ENCODE measurements around the gene ALMS1. TPM values are rescaled to one million over a fixed set of nuclear protein-coding genes. Genes with fewer than 3 reads are reported as not detected.

ALMS1 gene
- total RNA-seq, 1 experiment from 2014 or later = 19.5 TPM

DNA sequence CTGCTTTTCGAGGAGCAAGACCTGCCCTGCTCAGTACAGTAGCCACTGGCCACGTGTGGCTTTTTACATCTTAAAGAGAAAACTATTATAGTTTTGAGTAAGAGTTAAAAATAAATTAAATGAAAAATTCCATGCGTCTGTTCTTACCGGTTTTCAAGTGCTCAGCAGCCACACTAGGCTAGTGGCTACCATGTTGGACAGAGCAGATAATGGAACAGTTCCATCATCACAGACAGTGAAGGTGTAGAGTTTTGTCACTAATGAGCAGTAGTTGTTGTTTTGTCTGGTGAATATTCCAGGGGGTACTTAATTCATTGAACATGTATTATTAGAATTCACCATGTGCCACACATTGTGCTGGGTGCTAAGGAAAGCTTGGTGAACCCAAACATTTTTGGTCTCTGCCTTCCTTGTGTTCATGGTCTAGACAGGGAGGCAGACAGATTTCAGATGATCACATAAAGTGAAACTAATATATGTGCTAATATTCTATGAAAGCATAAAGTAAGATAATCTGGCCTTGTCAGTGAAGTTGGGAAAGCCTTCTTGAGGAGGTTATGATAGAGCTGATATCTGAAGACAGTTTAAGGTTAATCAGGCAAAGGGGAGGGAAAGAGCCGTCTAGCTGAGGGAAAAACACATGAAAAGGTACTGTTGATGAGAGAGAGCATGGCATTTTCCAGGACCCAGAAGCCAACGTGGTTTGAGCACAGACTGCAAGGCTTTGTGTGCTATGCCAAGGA is 1.4 kb downstream of the ALMS1 start:
- intact Hi-C loops (cut with micrococcal nuclease; ENCODE audit: unreplicated experiment) = no loop called here
- Histone ChIP-seq H3K9me3 (ENCODE audit: control insufficient read depth, insufficient read depth, low read depth, low read length) (no peaks in the 10 kb centered on the region), H3K27ac (ENCODE audit: low read length) (peak overlapping the region; percentile 94), H3K4me3 (ENCODE audit: low read depth in 2 of 2, low read length in 2 of 2) (peak overlapping the region; percentile 95 to 99), H3K36me3 (ENCODE audit: control insufficient read depth, insufficient read depth, low read length) (no peaks in the 10 kb centered on the region), H3K4me1 (ENCODE audit: control insufficient read depth, insufficient read depth, low read length) (peaks cover 10% of the 10 kb centered on the region), H3K27me3 (ENCODE audit: control insufficient read depth, insufficient read depth, low read length) (peaks cover 4% of the 10 kb centered on the region; the same call in 1 of the 2 replicates)
- ATAC-seq (no peak), DNase-seq (ENCODE audit: low read depth, low spot score) (no peak)
- TF ChIP-seq POLR2AphosphoS5 (IDR thresholded peaks at IDR 0.05; ENCODE audit: low read depth, low read length) (no peak), REST (IDR thresholded peaks at IDR 0.05; ENCODE audit: insufficient read depth in 1 of 2, low read depth in 2 of 2, low read length in 1 of 2) (no peak), TCF7L2 (IDR thresholded peaks at IDR 0.05; ENCODE audit: low read depth, low read length) (no peak), SIN3A (IDR thresholded peaks at IDR 0.05; ENCODE audit: borderline replicate concordance, insufficient read depth, low read depth, low read length) (no peak)
- TF ChIP-seq, protein P1, sequence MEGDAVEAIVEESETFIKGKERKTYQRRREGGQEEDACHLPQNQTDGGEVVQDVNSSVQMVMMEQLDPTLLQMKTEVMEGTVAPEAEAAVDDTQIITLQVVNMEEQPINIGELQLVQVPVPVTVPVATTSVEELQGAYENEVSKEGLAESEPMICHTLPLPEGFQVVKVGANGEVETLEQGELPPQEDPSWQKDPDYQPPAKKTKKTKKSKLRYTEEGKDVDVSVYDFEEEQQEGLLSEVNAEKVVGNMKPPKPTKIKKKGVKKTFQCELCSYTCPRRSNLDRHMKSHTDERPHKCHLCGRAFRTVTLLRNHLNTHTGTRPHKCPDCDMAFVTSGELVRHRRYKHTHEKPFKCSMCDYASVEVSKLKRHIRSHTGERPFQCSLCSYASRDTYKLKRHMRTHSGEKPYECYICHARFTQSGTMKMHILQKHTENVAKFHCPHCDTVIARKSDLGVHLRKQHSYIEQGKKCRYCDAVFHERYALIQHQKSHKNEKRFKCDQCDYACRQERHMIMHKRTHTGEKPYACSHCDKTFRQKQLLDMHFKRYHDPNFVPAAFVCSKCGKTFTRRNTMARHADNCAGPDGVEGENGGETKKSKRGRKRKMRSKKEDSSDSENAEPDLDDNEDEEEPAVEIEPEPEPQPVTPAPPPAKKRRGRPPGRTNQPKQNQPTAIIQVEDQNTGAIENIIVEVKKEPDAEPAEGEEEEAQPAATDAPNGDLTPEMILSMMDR (IDR thresholded peaks at IDR 0.05) = no peak
- in situ Hi-C loops (cut with HindIII; ENCODE audit: low pct_unique_long_range_greater_than_20kb, low sequenced_read_pairs) = no loop called here
- ChIA-PET POLR2A (interaction anchor here (1.6 kb wide), 1 partner anchor 10 kb away, joined by 3 read pairs; no protein-coding TSS in a partner anchor), CTCF (no interaction called here)
- BruUV-seq (replicated peaks) = TSS peak; percentile 57

- no peak for ATAC-seq
- no TSS peak for BruUV-seq (replicated peaks)
- in situ Hi-C loops (cut with HindIII; ENCODE audit: low pct_unique_long_range_greater_than_20kb, low sequenced_read_pairs) (no loop called here), intact Hi-C loops (cut with micrococcal nuclease; ENCODE audit: unreplicated experiment) (no loop called here)
- H3K4me1 ChIP-seq (ENCODE audit: control insufficient read depth, insufficient read depth, low read length) = no peaks in the 10 kb centered on the region
- no peak for DNase-seq (ENCODE audit: low read depth, low spot score)
- H3K36me3 ChIP-seq (ENCODE audit: control insufficient read depth, insufficient read depth, low read length) = no peaks in the 10 kb centered on the region
- no peaks in the 10 kb centered on the region for H3K27me3 ChIP-seq (ENCODE audit: control insufficient read depth, insufficient read depth, low read length)
- TF ChIP-seq SIN3A (IDR thresholded peaks at IDR 0.05; ENCODE audit: borderline replicate concordance, insufficient read depth, low read depth, low read length) (no peak), POLR2AphosphoS5 (IDR thresholded peaks at IDR 0.05; ENCODE audit: low read depth, low read length) (no peak), TCF7L2 (IDR thresholded peaks at IDR 0.05; ENCODE audit: low read depth, low read length) (no peak), REST (IDR thresholded peaks at IDR 0.05; ENCODE audit: insufficient read depth in 1 of 2, low read depth in 2 of 2, low read length in 1 of 2) (no peak)
- TF ChIP-seq, protein P1 (IDR thresholded peaks at IDR 0.05) = no peak
- ChIA-PET CTCF (no interaction called here), POLR2A (no interaction called here)
- H3K9me3 ChIP-seq (ENCODE audit: control insufficient read depth, insufficient read depth, low read depth, low read length) = peaks cover 13% of the 10 kb centered on the region; the same call in 1 of the 2 replicates
- H3K4me3 ChIP-seq (ENCODE audit: low read depth in 2 of 2, low read length in 2 of 2) = no peak overlapping the region
- no peak overlapping the region for H3K27ac ChIP-seq (ENCODE audit: low read length)
Observed at GRCh38 chr2:73402386-73403103, 16.9 kb downstream of the ALMS1 start.

All from Panc1 (cell line).